T47D (cell line): ENCODE data around the gene C12orf43.
A peak's percentile ranks its signal among the peaks of the same experiment; 100 is the strongest.

Source experiments
- DNase-seq, 2 experiments: peaks; one replicate each; pipeline versions ENCODE4 v3.0.0 to v3.0.0-alpha.2; 2011 to 2012; ENCODE audit warnings: low read depth in 1 of 2, low spot score in 1 of 2
- JUND ChIP-seq: IDR thresholded peaks from 2 replicates; pipeline ENCODE4 v1.6.1; 2012; ENCODE audit warnings: low read depth
- in situ Hi-C: cut with HindIII; loops from 2 replicates; pipeline ENCODE4 v1.10.0; 2016; ENCODE audit warnings: low sequenced_read_pairs, low pct_unique_long_range_greater_than_20kb

The C12orf43 gene

DNA sequence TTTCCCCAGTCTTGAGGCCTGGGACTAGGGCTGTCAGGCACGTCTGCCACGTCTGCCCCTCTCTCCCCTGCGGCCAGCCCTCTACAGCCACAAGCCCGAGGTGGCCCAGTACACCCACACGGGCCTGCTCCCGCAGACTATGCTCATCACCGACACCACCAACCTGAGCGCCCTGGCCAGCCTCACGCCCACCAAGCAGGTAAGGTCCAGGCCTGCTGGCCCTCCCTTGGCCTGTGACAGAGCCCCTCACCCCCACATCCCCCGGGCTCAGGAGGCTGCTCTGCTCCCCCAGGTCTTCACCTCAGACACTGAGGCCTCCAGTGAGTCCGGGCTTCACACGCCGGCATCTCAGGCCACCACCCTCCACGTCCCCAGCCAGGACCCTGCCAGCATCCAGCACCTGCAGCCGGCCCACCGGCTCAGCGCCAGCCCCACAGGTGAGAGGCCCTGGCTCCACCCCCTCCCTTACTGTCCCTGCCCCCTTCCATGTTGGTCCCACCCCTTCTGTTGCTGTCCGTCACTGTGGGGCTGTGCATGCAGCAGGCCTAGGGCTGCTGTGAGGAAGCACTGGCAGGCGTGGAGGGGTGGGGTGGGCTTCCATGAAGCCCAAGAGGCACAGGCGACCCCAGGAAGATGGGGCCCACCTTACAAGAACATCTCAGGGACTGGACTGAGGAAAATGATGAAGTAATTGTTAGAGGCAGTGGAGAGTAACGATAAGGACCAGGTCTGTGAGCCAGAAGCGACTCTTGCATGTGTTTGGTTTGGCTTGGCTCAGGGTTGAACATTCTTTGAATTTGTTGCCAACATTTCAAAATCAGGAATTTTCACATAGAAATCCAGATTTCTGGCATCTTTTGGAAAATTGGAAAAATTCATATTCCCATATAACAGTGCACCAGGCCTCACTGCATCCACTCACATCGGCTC is 16.8 kb downstream of the C12orf43 start:
- in situ Hi-C loops = no loop called here
- TF ChIP-seq JUND = no peak
- no peak for DNase-seq

DNA sequence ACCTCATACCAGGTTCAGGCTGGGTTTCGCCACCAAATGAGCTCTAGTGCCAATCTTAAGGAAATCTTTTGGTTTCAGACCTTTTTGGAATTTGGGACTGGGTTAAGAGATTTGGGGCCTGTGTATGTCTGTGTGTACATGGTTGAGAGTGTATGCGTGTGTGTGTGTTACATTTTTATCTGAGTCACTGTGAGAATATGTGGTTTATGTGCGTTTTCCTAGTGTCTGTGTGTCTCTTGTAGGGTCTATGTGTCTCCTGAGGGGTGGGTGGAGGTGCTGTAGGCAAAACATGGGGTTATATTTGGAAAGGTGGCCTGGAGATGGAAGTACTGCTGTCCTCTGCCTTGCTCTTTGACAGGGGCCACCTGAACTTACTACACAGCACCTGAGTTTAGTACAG is 17.9 kb downstream of the C12orf43 start:
- in situ Hi-C loops = no loop called here
- no peak for DNase-seq
- TF ChIP-seq JUND = no peak

DNA sequence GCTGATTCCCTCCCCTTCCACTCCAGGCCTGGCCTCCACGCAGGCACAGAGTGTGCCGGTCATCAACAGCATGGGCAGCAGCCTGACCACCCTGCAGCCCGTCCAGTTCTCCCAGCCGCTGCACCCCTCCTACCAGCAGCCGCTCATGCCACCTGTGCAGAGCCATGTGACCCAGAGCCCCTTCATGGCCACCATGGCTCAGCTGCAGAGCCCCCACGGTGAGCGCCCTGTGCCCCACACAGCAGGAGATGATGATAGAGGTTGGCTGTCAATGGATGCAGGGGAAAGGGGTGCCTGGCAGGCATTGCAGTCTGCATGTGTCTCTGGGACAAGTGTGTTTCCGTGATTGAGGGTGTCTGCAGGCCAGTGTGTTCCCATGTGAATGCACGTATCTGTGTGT is 18.8 kb downstream of the C12orf43 start:
- DNase-seq = no peak
- no peak for TF ChIP-seq JUND
- in situ Hi-C loops = no loop called here

DNA sequence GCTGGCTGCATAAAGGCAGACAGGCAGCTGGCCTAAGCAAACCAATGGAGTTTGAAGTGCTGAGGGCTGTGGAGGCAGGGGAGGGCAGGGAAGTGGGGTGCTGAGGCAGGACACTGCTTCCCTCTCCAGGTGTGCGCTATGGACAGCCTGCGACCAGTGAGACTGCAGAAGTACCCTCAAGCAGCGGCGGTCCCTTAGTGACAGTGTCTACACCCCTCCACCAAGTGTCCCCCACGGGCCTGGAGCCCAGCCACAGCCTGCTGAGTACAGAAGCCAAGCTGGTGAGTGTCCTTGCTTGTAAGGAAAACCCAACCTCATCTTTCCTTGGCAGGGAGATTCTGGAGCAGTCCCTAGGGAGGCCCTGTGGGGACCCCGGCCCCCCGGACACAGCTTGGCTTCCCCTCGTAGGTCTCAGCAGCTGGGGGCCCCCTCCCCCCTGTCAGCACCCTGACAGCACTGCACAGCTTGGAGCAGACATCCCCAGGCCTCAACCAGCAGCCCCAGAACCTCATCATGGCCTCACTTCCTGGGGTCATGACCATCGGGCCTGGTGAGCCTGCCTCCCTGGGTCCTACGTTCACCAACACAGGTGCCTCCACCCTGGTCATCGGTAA is 20.0 kb downstream of the C12orf43 start:
- in situ Hi-C loops = no loop called here
- DNase-seq = no peak
- no peak for TF ChIP-seq JUND

DNA sequence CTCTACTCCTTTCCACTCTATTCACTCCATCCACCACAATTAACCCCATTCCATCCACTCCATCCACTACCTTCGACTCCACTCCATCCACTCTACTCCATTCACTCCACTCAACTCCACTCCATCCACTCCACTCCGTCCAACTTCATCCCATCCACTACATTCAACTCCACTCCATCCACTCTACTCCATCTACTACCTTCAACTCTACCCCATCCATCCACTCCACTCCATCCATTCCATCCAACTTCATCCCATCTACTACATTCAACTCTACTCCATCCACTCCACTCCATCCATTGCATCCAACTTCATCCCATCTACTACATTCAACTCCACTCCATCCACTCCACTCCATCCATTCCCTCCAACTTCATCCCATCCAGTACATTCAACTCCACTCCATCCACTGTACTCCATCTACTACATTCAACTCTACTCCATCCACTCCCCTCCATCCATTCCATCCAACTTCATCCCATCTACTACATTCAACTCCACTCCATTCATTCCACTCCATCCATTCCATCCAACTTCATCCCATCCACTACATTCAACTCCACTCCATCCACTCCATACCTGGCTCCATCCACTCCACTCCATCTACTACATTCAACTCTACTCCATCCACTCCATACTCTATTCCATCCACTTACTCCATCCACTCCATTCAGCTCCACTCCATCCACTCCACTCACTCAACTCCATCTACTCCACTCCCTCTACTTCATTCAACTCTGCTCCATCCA is 21.5 kb downstream of the C12orf43 start:
- no peak for TF ChIP-seq JUND
- in situ Hi-C loops = no loop called here
- peak in 1 of 2 experiments; percentile 65 for DNase-seq

DNA sequence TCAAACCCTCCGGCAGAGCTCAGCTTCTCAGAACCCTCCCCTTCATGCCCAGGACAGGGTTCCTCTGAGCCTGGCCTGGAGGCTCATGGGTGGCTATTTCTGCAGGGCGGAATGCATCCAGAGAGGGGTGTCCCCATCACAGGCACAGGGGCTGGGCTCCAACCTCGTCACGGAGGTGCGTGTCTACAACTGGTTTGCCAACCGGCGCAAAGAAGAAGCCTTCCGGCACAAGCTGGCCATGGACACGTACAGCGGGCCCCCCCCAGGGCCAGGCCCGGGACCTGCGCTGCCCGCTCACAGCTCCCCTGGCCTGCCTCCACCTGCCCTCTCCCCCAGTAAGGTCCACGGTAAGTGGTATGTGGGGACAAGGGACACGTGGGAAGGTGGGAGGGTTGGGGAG is 22.2 kb downstream of the C12orf43 start:
- in situ Hi-C loops = no loop called here
- no peak for DNase-seq
- no peak for TF ChIP-seq JUND

DNA sequence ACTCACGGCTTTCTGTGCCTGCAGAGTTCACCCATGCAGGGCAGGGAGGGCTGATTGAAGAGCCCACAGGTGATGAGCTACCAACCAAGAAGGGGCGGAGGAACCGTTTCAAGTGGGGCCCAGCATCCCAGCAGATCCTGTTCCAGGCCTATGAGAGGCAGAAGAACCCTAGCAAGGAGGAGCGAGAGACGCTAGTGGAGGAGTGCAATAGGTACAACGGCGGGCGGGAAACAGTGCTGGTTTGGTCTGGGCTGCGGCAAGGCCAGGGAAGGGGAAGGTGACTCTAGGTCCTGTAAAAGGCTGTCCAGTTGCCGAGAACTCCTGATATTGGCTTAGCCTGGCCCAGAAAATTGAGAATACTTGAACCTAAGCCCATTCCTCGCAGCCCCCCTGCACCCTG is 22.8 kb downstream of the C12orf43 start:
- no peak for TF ChIP-seq JUND
- in situ Hi-C loops = no loop called here
- DNase-seq = no peak

DNA sequence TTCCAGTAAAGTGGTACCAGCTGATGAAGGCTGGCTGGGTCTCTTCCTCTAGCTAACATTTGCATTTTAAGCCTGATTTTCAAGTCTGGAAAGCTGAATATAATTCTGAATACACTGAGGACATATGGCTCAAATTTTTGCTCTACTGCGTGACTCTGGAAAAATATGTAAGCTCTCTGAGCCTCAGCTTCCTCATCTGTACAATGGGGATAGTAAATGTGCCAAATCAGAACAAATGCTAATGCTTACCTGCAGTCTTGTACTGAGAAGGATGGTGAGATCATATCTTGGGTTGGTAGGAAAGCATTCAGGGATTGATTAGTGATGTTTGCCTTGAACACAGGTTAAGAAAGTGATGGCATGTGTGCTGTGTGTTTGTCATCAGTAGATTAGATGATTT is 23.3 kb downstream of the C12orf43 start:
- no peak for DNase-seq
- no peak for TF ChIP-seq JUND
- in situ Hi-C loops = no loop called here

DNA sequence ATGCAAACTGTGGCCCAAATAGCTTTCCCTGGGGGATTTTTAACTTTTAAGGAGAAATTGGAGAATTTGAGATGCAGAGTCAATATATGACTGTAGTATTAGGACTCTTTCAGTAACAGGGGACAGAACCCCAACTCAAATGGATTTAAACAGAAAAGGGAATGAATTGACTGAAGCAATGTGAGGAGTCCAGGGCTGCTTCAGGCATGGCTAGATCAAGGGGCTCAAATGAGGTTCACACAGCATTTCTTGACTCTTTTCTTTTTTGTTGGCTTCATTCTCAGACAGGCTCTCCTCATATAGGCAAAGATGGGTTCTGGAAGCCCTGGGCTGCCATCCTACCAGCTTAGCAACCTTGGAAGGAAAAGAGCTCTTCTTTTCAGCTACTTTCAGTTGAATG is 24.3 kb downstream of the C12orf43 start:
- TF ChIP-seq JUND = no peak
- in situ Hi-C loops = no loop called here

DNA sequence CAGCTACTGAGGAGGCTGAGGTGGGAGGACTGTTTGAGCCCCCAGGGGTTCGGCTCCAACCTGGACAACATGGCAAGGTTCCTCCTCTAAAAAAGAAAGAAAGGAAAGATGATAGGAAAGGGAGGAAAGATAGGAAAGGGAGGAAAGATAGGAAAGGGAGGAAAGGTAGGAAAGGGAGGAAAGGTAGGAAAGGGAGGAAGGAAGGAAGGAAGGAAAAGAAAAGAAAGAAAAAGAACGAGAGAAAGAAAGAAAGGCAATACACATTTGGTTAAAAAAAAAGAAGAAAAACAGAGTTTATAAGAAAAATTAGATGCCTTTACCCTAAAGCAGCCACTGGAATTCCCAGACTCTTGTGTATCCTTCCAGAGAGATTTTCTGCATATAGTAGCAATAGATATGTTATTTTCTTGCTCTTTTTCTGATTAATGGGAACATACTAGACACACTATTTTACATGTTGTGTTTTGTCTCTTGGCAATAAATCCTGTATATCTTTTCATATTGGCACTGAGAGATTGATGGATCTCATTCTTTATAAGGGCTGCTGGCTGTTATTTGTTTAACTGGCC is 25.7 kb downstream of the C12orf43 start:
- DNase-seq = no peak
- TF ChIP-seq JUND = no peak
- in situ Hi-C loops = no loop called here

More for the DNA sequence above, 24.3 kb downstream of the C12orf43 start:
- no peak for DNase-seq

DNA sequence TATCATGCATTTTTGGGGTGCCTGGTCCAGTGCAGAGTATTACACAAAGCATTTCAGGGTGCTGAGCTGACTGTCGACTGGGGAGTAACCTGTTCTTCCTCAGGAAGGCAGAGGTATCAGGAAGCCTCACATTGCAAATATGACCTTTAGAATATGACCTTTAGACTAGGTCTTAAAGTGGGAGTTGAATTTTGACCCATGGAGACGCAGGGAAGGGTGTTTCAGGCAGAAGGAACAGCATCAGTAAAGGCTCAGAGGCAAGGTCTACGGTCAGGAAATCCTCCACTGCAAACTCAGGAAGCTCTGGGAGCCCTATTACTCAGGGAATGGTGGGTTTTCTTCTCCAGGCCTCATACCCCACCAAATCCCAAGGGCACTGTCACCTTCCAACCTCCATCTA is 26.6 kb downstream of the C12orf43 start:
- TF ChIP-seq JUND = no peak
- DNase-seq = no peak
- in situ Hi-C loops = no loop called here

DNA sequence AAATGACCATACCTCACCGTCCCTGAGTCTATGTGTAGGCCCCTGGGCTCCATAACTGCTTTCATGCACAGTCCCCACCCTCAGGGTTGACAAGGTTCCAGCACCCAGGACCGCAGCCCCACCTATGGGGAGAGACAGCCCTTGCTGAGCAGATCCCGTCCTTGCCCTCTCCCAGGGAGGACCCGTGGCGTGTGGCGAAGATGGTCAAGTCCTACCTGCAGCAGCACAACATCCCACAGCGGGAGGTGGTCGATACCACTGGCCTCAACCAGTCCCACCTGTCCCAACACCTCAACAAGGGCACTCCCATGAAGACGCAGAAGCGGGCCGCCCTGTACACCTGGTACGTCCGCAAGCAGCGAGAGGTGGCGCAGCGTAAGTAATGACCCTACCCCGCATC is 27.6 kb downstream of the C12orf43 start:
- DNase-seq = no peak
- in situ Hi-C loops = no loop called here
- TF ChIP-seq JUND = no peak
